Heart left ventricle (tissue), 16 donors: ENCODE data around the gene MGMT. TPM values are rescaled to one million over a fixed set of nuclear protein-coding genes. Genes with fewer than 3 reads are reported as not detected.

Experiments
- ATAC-seq, 4 donors: fragments of 200-7000 bp; cut with Tn5 transposase; one replicate each; pipeline ENCODE4 v1.9.1; 2020 to 2022; ENCODE audit warnings: moderate library complexity in 4 of 4, mild to moderate bottlenecking in 3 of 4, moderate number of reproducible peaks in 1 of 4
- DNase-seq, 5 donors: peaks; one replicate each; pipeline ENCODE4 v3.0.0-alpha.2; 2020
- H3K27ac ChIP-seq, 12 donors: fragments of 200-600 bp; sonication (generic) in 4 of 12; one replicate each; pipeline versions ENCODE4 v1.5.0 to v1.8.0; 2016 to 2022; ENCODE audit warnings: mild to moderate bottlenecking in 2 of 12
- H3K27me3 ChIP-seq, 9 donors: fragments of 200-600 bp; sonication (generic) in 2 of 9; one replicate each; pipeline versions ENCODE4 v1.5.1 to v1.8.0; 2016 to 2022; ENCODE audit warnings: mild to moderate bottlenecking in 3 of 9
- H3K36me3 ChIP-seq, 9 donors: fragments of 200-600 bp; sonication (generic) in 2 of 9; one replicate each; pipeline versions ENCODE4 v1.5.0 to v1.8.0; 2018 to 2022; ENCODE audit warnings: mild to moderate bottlenecking in 2 of 9
- H3K4me1 ChIP-seq, 12 donors: fragments of 200-600 bp; sonication (generic) in 4 of 12; one replicate each; pipeline versions ENCODE4 v1.5.0 to v1.8.0; 2016 to 2022; ENCODE audit warnings: mild to moderate bottlenecking in 3 of 12
- H3K4me3 ChIP-seq, 12 donors: fragments of 200-600 bp; sonication (generic) in 4 of 12; one replicate each; pipeline versions ENCODE4 v1.5.0 to v1.8.0; 2017 to 2022; ENCODE audit warnings: mild to moderate bottlenecking in 9 of 12, moderate library complexity in 4 of 12
- H3K9me3 ChIP-seq, 12 donors: fragments of 200-600 bp; sonication (generic) in 4 of 12; one replicate each; pipeline versions ENCODE4 v1.5.0 to v1.8.0; 2016 to 2022; ENCODE audit warnings: mild to moderate bottlenecking in 1 of 12
- CTCF ChIP-seq, 12 donors: fragments of 200-600 bp; sonication (generic) in 4 of 12; IDR thresholded peaks; one replicate each; pipeline versions ENCODE4 v1.5.0 to v1.8.0; 2018 to 2022; ENCODE audit warnings: antibody characterized with exemption in 12 of 12, mild to moderate bottlenecking in 5 of 12
- POLR2A ChIP-seq, 2 donors: fragments of 450-650 bp; IDR thresholded peaks; one replicate each; pipeline ENCODE4 v1.6.1; 2017; ENCODE audit warnings: antibody characterized with exemption in 2 of 2, mild to moderate bottlenecking in 2 of 2, moderate library complexity in 2 of 2
- WGBS, 4 donors: extraction: QIAGEN DNeasy Blood & Tissue Kit in 2 of 4; methylation state at CpG; one replicate each; pipeline versions ENCODE4 v1.1.5 to v1.1.7; 2013 to 2018; 5-methylcytosine and 5-hydroxymethylcytosine counted together
- intact Hi-C, 10 donors: fragments of 100-400 bp; cut with DNase I; formaldehyde crosslinking; loops; one replicate each; pipeline versions ENCODE4 v1.11.1 to v1.14.2; 2022
- polyA plus RNA-seq, 2 donors: library from polyadenylated mRNA; stranded (reverse); fragments of 200-250 nt; gene quantifications; one replicate each; pipeline ENCODE4 v1.2.3, GENCODE V29; 2013
- total RNA-seq, 9 donors: library from RNA; depleted of rRNA in 2 of 9; stranded (reverse); fragments of >200 nt in 2 of 9; fragmentation: NEBNext Ultra II Directional in 3 of 9; extraction: Animal tissue kit (Norgen Biotek cat#: 25700) in 3 of 9; gene quantifications; one replicate each; pipeline versions ENCODE4 v1.1.0 to v1.2.4, GENCODE V29; 2016 to 2023
- donor health status: ischemic (EF 13 %, LVEDD 7.1; RV severe dilation, severe dysfunction).
- donor health status: healthy with polysubstance abuse.
- donor health status: DM: no; HTN: yes; CAD: no.
- donor health status: DM: no; HTN: no; CAD: no.
- donor health status: ischemic (EF 25% LVEDD 6.9; RV normal size, moderate dysfunction).
- donor health status: ischemic (EF 25% LVEDD 5.7; RV mildly dilated, moderate dysfunction).
- donor health status: healthy.
- donor health status: DM: yes; HTN: yes; CAD: no.
- donor health status: ischemic (EF 35%, LVEDD 5.7; RV mildly dilated, moderate dysfunction).
- donor health status: nonischemic (EF 11% LVEDD 7.7; RV severe dilation, severe dysfunction).
- donor health status: DM: yes; HTN: yes; CAD: no.
- donor health status: PGD.
- donor health status: ischemic (EF 29% LVEDD 5.4; RV normal size, mild dysfunction).
- donor health status: nonischemic (EF 23%, LVEDD 6.1; RV moderate dilation, normal function).

The MGMT gene
- total and polyA plus RNA-seq, 11 donors = 6.2 to 25.3 (median 11.6) TPM

GRCh38 chr10:129786216-129786615 lies 319.2 kb downstream of the MGMT start:
- peaks cover 0 to 15% (median 0%) of the 10 kb centered on the region in 12 donors for H3K9me3 ChIP-seq
- no peaks in the 10 kb centered on the region for H3K27me3 ChIP-seq
- intact Hi-C loops = no loop called here
- no peaks in the 10 kb centered on the region for H3K36me3 ChIP-seq
- TF ChIP-seq POLR2A (IDR thresholded peaks at IDR 0.05) = no peak
- TF ChIP-seq CTCF (IDR thresholded peaks at IDR 0.05) = no peak
- H3K4me1 ChIP-seq = no peaks in the 10 kb centered on the region
- H3K27ac ChIP-seq = no peak overlapping the region
- H3K4me3 ChIP-seq = no peak overlapping the region
- no peak for DNase-seq
- ATAC-seq = no peak
- 76 to 89% (median 81%) methylated on average over 10 of the region's 10 CpGs for WGBS, 4 donors

GRCh38 chr10:129787557-129787956 lies 320.5 kb downstream of the MGMT start:
- H3K27ac ChIP-seq = no peak overlapping the region
- TF ChIP-seq POLR2A (IDR thresholded peaks at IDR 0.05) (no peak), CTCF (IDR thresholded peaks at IDR 0.05) (no peak)
- H3K36me3 ChIP-seq = no peaks in the 10 kb centered on the region
- ATAC-seq (no peak), DNase-seq (no peak)
- H3K27me3 ChIP-seq = no peaks in the 10 kb centered on the region
- peaks cover 0 to 15% (median 0%) of the 10 kb centered on the region in 12 donors for H3K9me3 ChIP-seq
- no peak overlapping the region for H3K4me3 ChIP-seq
- H3K4me1 ChIP-seq = no peaks in the 10 kb centered on the region
- 75 to 95% (median 85%) methylated on average over 5 of the region's 5 CpGs for WGBS, 4 donors
- intact Hi-C loops = no loop called here

- DNase-seq (no peak), ATAC-seq (no peak)
- TF ChIP-seq CTCF (IDR thresholded peaks at IDR 0.05) (no peak), POLR2A (IDR thresholded peaks at IDR 0.05) (no peak)
- H3K4me1 ChIP-seq = no peaks in the 10 kb centered on the region
- no peaks in the 10 kb centered on the region for H3K36me3 ChIP-seq
- intact Hi-C loops = no loop called here
- WGBS, 4 donors = 84 to 92% (median 87%) methylated on average over 8 to 10 of the region's 10 CpGs
- H3K4me3 ChIP-seq = no peak overlapping the region
- no peak overlapping the region for H3K27ac ChIP-seq
- H3K27me3 ChIP-seq = no peaks in the 10 kb centered on the region
- peaks cover 0 to 15% (median 0%) of the 10 kb centered on the region in 12 donors for H3K9me3 ChIP-seq
Measured at GRCh38 chr10:129788215-129788614, 321.2 kb downstream of the MGMT start.

- TF ChIP-seq CTCF (IDR thresholded peaks at IDR 0.05) = no peak
- no peak for TF ChIP-seq POLR2A (IDR thresholded peaks at IDR 0.05)
- 79 to 84% (median 80%) methylated on average over 17 of the region's 17 CpGs for WGBS, 4 donors
- Histone ChIP-seq H3K9me3 (peaks cover 0 to 15% (median 0%) of the 10 kb centered on the region in 12 donors), H3K27me3 (no peaks in the 10 kb centered on the region), H3K27ac (no peak overlapping the region), H3K4me3 (no peak overlapping the region), H3K36me3 (no peaks in the 10 kb centered on the region), H3K4me1 (no peaks in the 10 kb centered on the region)
- intact Hi-C loops = no loop called here
- DNase-seq = no peak
- ATAC-seq = no peak
Measured at GRCh38 chr10:129790715-129791446, 323.8 kb downstream of the MGMT start.
